Naive thymus-derived CD4-positive, alpha-beta T cell (primary cell): Measurements from ENCODE around the gene YAF2. TPM values are rescaled to one million over a fixed set of nuclear protein-coding genes. Genes with fewer than 3 reads are reported as not detected.

ENCODE experiments used
- ATAC-seq: fragments of 150-1000 bp; cut with Tn5 transposase; 2 replicates; pipeline ENCODE4 v1.10.0; 2021; ENCODE audit warnings: mild to moderate bottlenecking, moderate library complexity
- CTCF ChIA-PET: fragments of 350-600 bp; sonication (Branson Sonifier 250); formaldehyde crosslinking; loops from one replicate; lab custom pipeline; 2021; ENCODE audit warnings: antibody characterized with exemption; lab: Charles Lee
- POLR2A ChIA-PET: fragments of 350-600 bp; sonication (Branson Sonifier 250); formaldehyde crosslinking; loops from one replicate; lab custom pipeline; 2021; ENCODE audit warnings: antibody characterized with exemption, inconsistent platforms; lab: Charles Lee
- DNase-seq, 9 donors: peaks; one replicate each; pipeline versions ENCODE4 v3.0.0 to v3.0.0-alpha.2; 2020 to 2022; ENCODE audit warnings: mixed read lengths in 1 of 9
- H3K27ac ChIP-seq: one replicate; pipeline ENCODE4 v1.7.0; 2013; ENCODE audit warnings: mild to moderate bottlenecking, low read depth, low read length, moderate library complexity
- H3K27me3 ChIP-seq, 2 donors: one replicate each; pipeline ENCODE4 v1.7.0; 2013; ENCODE audit warnings: low read length in 2 of 2, mild to moderate bottlenecking in 2 of 2, moderate library complexity in 2 of 2; ENCODE audit not compliant: control insufficient read depth in 2 of 2, insufficient read depth in 2 of 2
- H3K36me3 ChIP-seq, 3 experiments: 1 replicate in 2 of 3; 2 replicates in 1 of 3; pipeline ENCODE4 v1.7.0; 2013; ENCODE audit warnings: low read length in 3 of 3, mild to moderate bottlenecking in 3 of 3, moderate library complexity in 1 of 3; ENCODE audit not compliant: insufficient read depth in 3 of 3, control insufficient read depth in 2 of 3
- H3K4me1 ChIP-seq, 2 donors: one replicate each; pipeline ENCODE4 v1.7.0; 2013; ENCODE audit warnings: low read length in 2 of 2, mild to moderate bottlenecking in 2 of 2, moderate library complexity in 1 of 2; ENCODE audit not compliant: control insufficient read depth in 2 of 2, insufficient read depth in 2 of 2
- H3K4me3 ChIP-seq: 2 replicates; pipeline ENCODE4 v1.7.0; 2013; ENCODE audit warnings: mild to moderate bottlenecking, low read length
- H3K9me3 ChIP-seq, 3 experiments: 1 replicate in 2 of 3; 2 replicates in 1 of 3; pipeline ENCODE4 v1.7.0; 2013; ENCODE audit warnings: low read length in 3 of 3; ENCODE audit not compliant: control insufficient read depth in 2 of 3
- H3K27ac Mint-ChIP-seq, 9 donors: one replicate each; pipeline ENCODE4 v1.8.0; 2020 to 2022; ENCODE audit warnings: mixed read lengths in 9 of 9, mild to moderate bottlenecking in 8 of 9, moderate library complexity in 5 of 9, inconsistent platforms in 2 of 9
- H3K27me3 Mint-ChIP-seq, 5 donors: one replicate each; pipeline ENCODE4 v1.8.0; 2021 to 2022; ENCODE audit warnings: mixed read lengths in 5 of 5, mild to moderate bottlenecking in 1 of 5
- H3K36me3 Mint-ChIP-seq, 5 donors: one replicate each; pipeline ENCODE4 v1.8.0; 2020 to 2022; ENCODE audit warnings: mixed read lengths in 5 of 5, mild to moderate bottlenecking in 3 of 5, inconsistent platforms in 1 of 5
- H3K4me1 Mint-ChIP-seq, 7 donors: one replicate each; pipeline ENCODE4 v1.8.0; 2020 to 2022; ENCODE audit warnings: mixed read lengths in 7 of 7, mild to moderate bottlenecking in 3 of 7, inconsistent platforms in 1 of 7
- H3K4me3 Mint-ChIP-seq, 10 donors: one replicate each; pipeline ENCODE4 v1.8.0; 2020 to 2022; ENCODE audit warnings: mild to moderate bottlenecking in 10 of 10, mixed read lengths in 10 of 10, moderate library complexity in 6 of 10, inconsistent platforms in 2 of 10
- H3K9me3 Mint-ChIP-seq, 11 donors: one replicate each; pipeline ENCODE4 v1.8.0; 2020 to 2022; ENCODE audit warnings: mixed read lengths in 11 of 11, mild to moderate bottlenecking in 4 of 11, inconsistent platforms in 1 of 11, moderate library complexity in 1 of 11
- intact Hi-C, 2 donors: fragments of 100-400 bp; cut with micrococcal nuclease; formaldehyde crosslinking; loops; one replicate each; pipeline ENCODE4 v1.15.1; 2023
- polyA plus RNA-seq, 2 donors: library from polyadenylated mRNA; unstranded; fragments of 300-500 nt; fragmentation: Illumina TruSeq; gene quantifications; one replicate each; pipeline ENCODE4 v1.2.3, GENCODE V29; 2021
- total RNA-seq, 6 experiments: library from RNA in 5 of 6; stranded (reverse) in 5 of 6; gene quantifications; 1 replicate in 5 of 6; 2 replicates in 1 of 6; pipeline ENCODE4 v1.2.3 and lab custom pipeline; 2021 to 2026

Gene YAF2
- total and polyA plus RNA-seq, 7 experiments from 2014 or later, result 7.7 to 56.2 (median 39.7) TPM

GRCh38 chr12:42124764-42125387 lies 113.2 kb downstream of the YAF2 start:
- Mint-ChIP-seq H3K27ac (no peak overlapping the region), H3K4me3 (no peak overlapping the region), H3K4me1 (peaks cover 5 to 17% (median 13%) of the 10 kb centered on the region in 7 donors), H3K36me3 (peaks cover 0 to 18% (median 5%) of the 10 kb centered on the region in 5 donors), H3K9me3 (no peaks in the 10 kb centered on the region), H3K27me3 (no peaks in the 10 kb centered on the region)
- ChIA-PET POLR2A (no interaction called here), CTCF (interaction anchor here (0.7 kb wide), 1 partner anchor 119 kb away, joined by 3 read pairs; no protein-coding TSS in a partner anchor)
- H3K9me3 ChIP-seq, result no peaks in the 10 kb centered on the region
- H3K27ac ChIP-seq, result no peak overlapping the region
- H3K4me3 ChIP-seq, result no peak overlapping the region
- H3K27me3 ChIP-seq, result no peaks in the 10 kb centered on the region
- intact Hi-C loops, result no loop called here
- no peaks in the 10 kb centered on the region for H3K4me1 ChIP-seq
- no peaks in the 10 kb centered on the region for H3K36me3 ChIP-seq
- no peak for ATAC-seq
- DNase-seq, result no peak

GRCh38 chr12:42119085-42119633 lies 118.9 kb downstream of the YAF2 start:
- no peak overlapping the region for H3K4me3 Mint-ChIP-seq
- ChIA-PET POLR2A (no interaction called here), CTCF (no interaction called here)
- Histone ChIP-seq H3K4me1 (no peaks in the 10 kb centered on the region), H3K27me3 (no peaks in the 10 kb centered on the region), H3K36me3 (peaks cover 0 to 7% (median 4%) of the 10 kb centered on the region in 3 experiments), H3K9me3 (no peaks in the 10 kb centered on the region), H3K4me3 (no peak overlapping the region), H3K27ac (no peak overlapping the region)
- H3K27ac Mint-ChIP-seq, result peak overlapping the region in 5 of 9 donors; percentile 34 to 89 (median 62)
- peaks cover 3 to 20% (median 12%) of the 10 kb centered on the region in 7 donors for H3K4me1 Mint-ChIP-seq
- intact Hi-C loops, result no loop called here
- peaks cover 17 to 46% (median 37%) of the 10 kb centered on the region in 5 donors for H3K36me3 Mint-ChIP-seq
- H3K9me3 Mint-ChIP-seq, result peaks cover 0 to 6% (median 2%) of the 10 kb centered on the region in 11 donors
- no peaks in the 10 kb centered on the region for H3K27me3 Mint-ChIP-seq
- DNase-seq (no peak), ATAC-seq (no peak)

- ATAC-seq, result no peak
- H3K4me1 Mint-ChIP-seq, result peaks cover 3 to 20% (median 14%) of the 10 kb centered on the region in 7 donors
- Histone ChIP-seq H3K9me3 (no peaks in the 10 kb centered on the region), H3K4me1 (no peaks in the 10 kb centered on the region), H3K27me3 (no peaks in the 10 kb centered on the region), H3K27ac (no peak overlapping the region), H3K36me3 (peaks cover 0 to 7% (median 4%) of the 10 kb centered on the region in 3 experiments), H3K4me3 (no peak overlapping the region)
- H3K27me3 Mint-ChIP-seq, result no peaks in the 10 kb centered on the region
- POLR2A ChIA-PET, result no interaction called here
- no peak for DNase-seq
- H3K36me3 Mint-ChIP-seq, result peaks cover 22 to 51% (median 42%) of the 10 kb centered on the region in 5 donors
- H3K9me3 Mint-ChIP-seq, result peaks cover 0 to 10% (median 6%) of the 10 kb centered on the region in 11 donors
- peak overlapping the region in 1 of 9 donors; percentile 78 for H3K27ac Mint-ChIP-seq
- no peak overlapping the region for H3K4me3 Mint-ChIP-seq
- intact Hi-C loops, result no loop called here
- CTCF ChIA-PET, result interaction anchor here (0.5 kb wide), 1 partner anchor 10 kb away, joined by 3 read pairs; no protein-coding TSS in a partner anchor
These were observed 119.7 kb downstream of the YAF2 start for GRCh38 chr12:42118136-42118879.

GRCh38 chr12:42109031-42109430 lies 129.0 kb downstream of the YAF2 start:
- peak overlapping the region in 1 of 9 donors; percentile 30 for H3K27ac Mint-ChIP-seq
- H3K27ac ChIP-seq, result no peak overlapping the region
- DNase-seq (no peak), ATAC-seq (no peak)
- H3K36me3 ChIP-seq, result no peaks in the 10 kb centered on the region
- intact Hi-C loops, result loop anchor here (10.0 kb wide), 2 partner anchors 834 to 1164 kb away; no protein-coding TSS in a partner anchor
- H3K4me3 Mint-ChIP-seq, result no peak overlapping the region
- no peaks in the 10 kb centered on the region for H3K4me1 ChIP-seq
- no peaks in the 10 kb centered on the region for H3K27me3 Mint-ChIP-seq
- H3K27me3 ChIP-seq, result no peaks in the 10 kb centered on the region
- peaks cover 0 to 9% (median 5%) of the 10 kb centered on the region in 7 donors for H3K4me1 Mint-ChIP-seq
- H3K9me3 Mint-ChIP-seq, result peaks cover 0 to 13% (median 6%) of the 10 kb centered on the region in 11 donors
- no peaks in the 10 kb centered on the region for H3K9me3 ChIP-seq
- no peak overlapping the region for H3K4me3 ChIP-seq
- H3K36me3 Mint-ChIP-seq, result peaks cover 10 to 46% (median 31%) of the 10 kb centered on the region in 5 donors
- CTCF ChIA-PET, result no interaction called here
- POLR2A ChIA-PET, result interaction anchor here (0.6 kb wide), 1 partner anchor 307 kb away, joined by 3 read pairs; no protein-coding TSS in a partner anchor

Other genes with a start within 250 kb of the YAF2 start
- 1 to 10 TPM; 6.7 to 9.7 (median 7.2) TPM for gene GXYLT1, start 93.4 kb downstream of the YAF2 start, total RNA-seq
- 1 to 10 TPM; 2.6 to 2.7 TPM for gene GXYLT1, start 93.4 kb downstream of the YAF2 start, polyA plus RNA-seq
- 10 to 100 TPM; 20.3 to 47.5 (median 23.8) TPM for gene ZCRB1, start 87.8 kb upstream of the YAF2 start, total RNA-seq
- gene ZCRB1, start 87.8 kb upstream of the YAF2 start, polyA plus RNA-seq, result 10 to 100 TPM; 45.2 to 69.7 TPM
- gene PPHLN1, start 87.9 kb upstream of the YAF2 start, total RNA-seq, result 10 to 100 TPM; 89.1 to 97.6 (median 90.2) TPM
- gene PPHLN1, start 87.9 kb upstream of the YAF2 start, polyA plus RNA-seq, result 100 to 1,000 TPM; 162 to 182 TPM